Liver (tissue), 9 donors: ENCODE results near the gene NEK10. TPM values are rescaled to one million over a fixed set of nuclear protein-coding genes. Genes with fewer than 3 reads are reported as not detected.

ENCODE experiments used
- DNase-seq: peaks from one replicate; pipeline ENCODE4 v3.0.0-alpha.2; 2017; ENCODE audit warnings: low spot score
- H3K27ac ChIP-seq, 2 donors: one replicate each; pipeline ENCODE4 v1.7.0; 2013; ENCODE audit warnings: inconsistent platforms in 2 of 2, low read length in 2 of 2, control low read depth in 1 of 2, low read depth in 1 of 2, mild to moderate bottlenecking in 1 of 2
- H3K27me3 ChIP-seq, 4 donors: one replicate each; pipeline versions ENCODE4 v1.6.1 to v1.7.0; 2013; ENCODE audit warnings: low read length in 3 of 4, inconsistent platforms in 1 of 4, mild to moderate bottlenecking in 1 of 4, moderate library complexity in 1 of 4; ENCODE audit not compliant: control insufficient read depth in 4 of 4, insufficient read depth in 4 of 4
- H3K36me3 ChIP-seq, 4 donors: one replicate each; pipeline versions ENCODE4 v1.6.1 to v1.7.0; 2013; ENCODE audit warnings: low read length in 3 of 4, mild to moderate bottlenecking in 3 of 4, low read depth in 1 of 4, moderate library complexity in 1 of 4; ENCODE audit not compliant: control insufficient read depth in 4 of 4, insufficient read depth in 3 of 4
- H3K4me1 ChIP-seq, 4 donors: one replicate each; pipeline versions ENCODE4 v1.6.1 to v1.7.0; 2013; ENCODE audit warnings: low read length in 3 of 4, mild to moderate bottlenecking in 3 of 4, moderate library complexity in 1 of 4; ENCODE audit not compliant: control insufficient read depth in 4 of 4, insufficient read depth in 4 of 4
- H3K4me3 ChIP-seq, 3 donors: one replicate each; pipeline versions ENCODE4 v1.6.1 to v1.7.0; 2013; ENCODE audit warnings: low read length in 3 of 3, control low read depth in 1 of 3, low read depth in 1 of 3, mild to moderate bottlenecking in 1 of 3
- H3K9ac ChIP-seq, 2 donors: one replicate each; pipeline ENCODE4 v1.7.0; 2013; ENCODE audit warnings: low read length in 2 of 2, mild to moderate bottlenecking in 2 of 2, moderate library complexity in 2 of 2, control low read depth in 1 of 2, low read depth in 1 of 2
- H3K9me3 ChIP-seq, 4 donors: one replicate each; pipeline versions ENCODE4 v1.6.1 to v1.7.0; 2013; ENCODE audit warnings: low read length in 3 of 4; ENCODE audit not compliant: control insufficient read depth in 4 of 4
- ATF3 ChIP-seq: IDR thresholded peaks from 2 replicates; pipeline ENCODE4 v1.6.1; 2016; ENCODE audit warnings: antibody characterized with exemption
- CTCF ChIP-seq: fragments of 150-350 bp; IDR thresholded peaks from 2 replicates; pipeline ENCODE4 v1.5.1; 2017; ENCODE audit warnings: improper control_type of control experiment, low read depth, low read length; ENCODE audit not compliant: missing input control
- EGR1 ChIP-seq, 2 donors: IDR thresholded peaks; 2 replicates each; pipeline ENCODE4 v1.6.1; 2016 to 2018; ENCODE audit warnings: antibody characterized with exemption in 2 of 2, low read depth in 2 of 2
- FOXA2 ChIP-seq: IDR thresholded peaks from 2 replicates; pipeline ENCODE4 v1.6.1; 2016; ENCODE audit warnings: antibody characterized with exemption
- HNF4A ChIP-seq, 2 donors: conservative IDR thresholded peaks; 2 replicates each; pipeline ENCODE4 v1.6.1; 2016; ENCODE audit warnings: antibody characterized with exemption in 2 of 2, mild to moderate bottlenecking in 2 of 2
- HNF4G ChIP-seq: IDR thresholded peaks from 2 replicates; pipeline ENCODE4 v1.6.1; 2016; ENCODE audit warnings: antibody characterized with exemption
- JUND ChIP-seq, 2 donors: IDR thresholded peaks; 2 replicates each; pipeline ENCODE4 v1.6.1; 2016; ENCODE audit warnings: antibody characterized with exemption in 2 of 2
- RXRA ChIP-seq, 2 donors: IDR thresholded peaks; 2 replicates each; pipeline ENCODE4 v1.6.1; 2017 to 2018; ENCODE audit warnings: antibody characterized with exemption in 2 of 2, mild to moderate bottlenecking in 1 of 2
- SP1 ChIP-seq: IDR thresholded peaks from 2 replicates; pipeline ENCODE4 v1.6.1; 2018; ENCODE audit warnings: antibody characterized with exemption, mild to moderate bottlenecking
- TAF1 ChIP-seq: conservative IDR thresholded peaks from 2 replicates; pipeline ENCODE4 v1.6.1; 2016; ENCODE audit warnings: antibody characterized with exemption, mild to moderate bottlenecking
- YY1 ChIP-seq: IDR thresholded peaks from 2 replicates; pipeline ENCODE4 v1.6.1; 2016; ENCODE audit warnings: antibody characterized with exemption, mild to moderate bottlenecking
- WGBS: extraction: QIAGEN DNeasy Blood & Tissue Kit; methylation state at CpG from one replicate; pipeline ENCODE4 v1.1.7; 2013; 5-methylcytosine and 5-hydroxymethylcytosine counted together
- polyA plus RNA-seq, 2 donors: library from polyadenylated mRNA; stranded (reverse) in 1 of 2; unstranded in 1 of 2; fragments of 200-250 nt in 1 of 2; fragments of >200 nt in 1 of 2; fragmentation: Nextera tagmentation in 1 of 2; extraction: Ambion mirVana in 1 of 2; gene quantifications; one replicate each; pipeline versions ENCODE4 v1.2.1 to v1.2.3, GENCODE V29; 2013 to 2015
- total RNA-seq, 2 donors: library from RNA; depleted of rRNA; stranded (reverse); fragments of >200 nt; gene quantifications; one replicate each; pipeline ENCODE4 v1.2.3, GENCODE V29; 2014
- TF ChIP-seq, protein P1 (sequence below): IDR thresholded peaks from 2 replicates; pipeline ENCODE4 v1.6.1; 2016; ENCODE audit warnings: antibody characterized with exemption
- donor health status: healthy.
- donor health status: healthy.
- donor health status: healthy.
- donor health status: healthy.
- donor health status: healthy.

Gene NEK10
- total and polyA plus RNA-seq, 4 donors = 0.23 to 2.1 (median 0.70) TPM; not detected in 1

DNA sequence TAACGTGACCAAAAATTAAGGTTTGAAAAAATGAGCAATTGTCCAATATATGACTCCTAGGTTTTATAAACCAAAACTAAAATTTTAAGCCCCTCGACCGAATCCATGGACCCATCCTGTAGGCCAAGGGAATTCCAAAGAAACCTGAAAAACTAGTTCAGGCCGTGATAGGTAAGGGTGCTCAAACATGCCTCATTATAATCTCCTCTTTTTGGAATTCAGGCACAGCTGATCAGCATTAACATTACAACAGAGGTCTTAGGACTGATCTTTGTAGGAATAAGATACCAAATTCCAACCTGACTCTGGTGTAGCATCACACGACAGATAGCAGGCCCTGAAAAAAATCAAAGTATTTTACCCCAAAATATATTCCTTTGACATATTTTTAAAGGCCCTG lies 155.7 kb downstream of the NEK10 start (continued):
- TF ChIP-seq, protein P1, sequence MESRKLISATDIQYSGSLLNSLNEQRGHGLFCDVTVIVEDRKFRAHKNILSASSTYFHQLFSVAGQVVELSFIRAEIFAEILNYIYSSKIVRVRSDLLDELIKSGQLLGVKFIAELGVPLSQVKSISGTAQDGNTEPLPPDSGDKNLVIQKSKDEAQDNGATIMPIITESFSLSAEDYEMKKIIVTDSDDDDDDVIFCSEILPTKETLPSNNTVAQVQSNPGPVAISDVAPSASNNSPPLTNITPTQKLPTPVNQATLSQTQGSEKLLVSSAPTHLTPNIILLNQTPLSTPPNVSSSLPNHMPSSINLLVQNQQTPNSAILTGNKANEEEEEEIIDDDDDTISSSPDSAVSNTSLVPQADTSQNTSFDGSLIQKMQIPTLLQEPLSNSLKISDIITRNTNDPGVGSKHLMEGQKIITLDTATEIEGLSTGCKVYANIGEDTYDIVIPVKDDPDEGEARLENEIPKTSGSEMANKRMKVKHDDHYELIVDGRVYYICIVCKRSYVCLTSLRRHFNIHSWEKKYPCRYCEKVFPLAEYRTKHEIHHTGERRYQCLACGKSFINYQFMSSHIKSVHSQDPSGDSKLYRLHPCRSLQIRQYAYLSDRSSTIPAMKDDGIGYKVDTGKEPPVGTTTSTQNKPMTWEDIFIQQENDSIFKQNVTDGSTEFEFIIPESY = no peak
- TF ChIP-seq SP1 (no peak), ATF3 (no peak), YY1 (no peak)

- Histone ChIP-seq H3K4me3 (no peak overlapping the region), H3K27me3 (no peaks in the 10 kb centered on the region), H3K4me1 (no peaks in the 10 kb centered on the region), H3K27ac (no peak overlapping the region), H3K9ac (no peak overlapping the region), H3K36me3 (no peaks in the 10 kb centered on the region), H3K9me3 (peaks cover 0 to 3% (median 0%) of the 10 kb centered on the region in 4 donors)
- no peak for DNase-seq
- WGBS = 57% methylated on average over 3 of the region's 3 CpGs
- no peak for TF ChIP-seq FOXA2
Measured at GRCh38 chr3:27209617-27210264, 159.4 kb downstream of the NEK10 start.

- Histone ChIP-seq H3K9me3 (peaks cover 0 to 3% (median 0%) of the 10 kb centered on the region in 4 donors), H3K36me3 (no peaks in the 10 kb centered on the region), H3K27me3 (no peaks in the 10 kb centered on the region), H3K4me3 (no peak overlapping the region), H3K4me1 (no peaks in the 10 kb centered on the region), H3K27ac (no peak overlapping the region), H3K9ac (no peak overlapping the region)
- WGBS = 66% methylated on average over 2 of the region's 2 CpGs
- TF ChIP-seq RXRA (IDR thresholded peaks at IDR 0.05) (no peak), EGR1 (IDR thresholded peaks at IDR 0.05; ENCODE audit: low read depth in 2 of 2) (no peak), CTCF (no peak), TAF1 (no peak), HNF4G (no peak), JUND (IDR thresholded peaks at IDR 0.05) (no peak)
- no peak for DNase-seq
Measured at GRCh38 chr3:27208961-27209616, 160.1 kb downstream of the NEK10 start.

DNA sequence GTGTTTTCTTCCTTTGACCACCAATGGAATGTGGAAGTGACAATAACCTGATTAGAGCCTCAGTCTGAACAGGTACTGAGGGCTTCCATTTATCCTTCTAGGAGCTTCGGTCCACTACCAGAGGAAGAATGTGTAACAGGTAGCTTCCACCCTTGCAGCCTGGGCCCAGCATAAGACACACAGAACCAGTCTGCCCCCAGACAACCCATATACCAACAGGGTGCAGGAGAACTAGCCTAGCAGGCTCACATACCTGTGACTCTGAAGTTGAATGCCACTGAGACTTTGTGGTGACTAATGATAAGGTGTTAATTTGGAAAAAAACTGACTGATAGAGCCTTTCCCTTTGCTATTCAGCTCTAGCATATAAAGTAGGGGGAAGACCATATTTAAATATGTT lies 166.2 kb downstream of the NEK10 start:
- no peaks in the 10 kb centered on the region for H3K27me3 ChIP-seq
- H3K4me1 ChIP-seq = no peaks in the 10 kb centered on the region
- no peak overlapping the region for H3K4me3 ChIP-seq
- no peak overlapping the region for H3K9ac ChIP-seq
- H3K36me3 ChIP-seq = no peaks in the 10 kb centered on the region
- no peak for DNase-seq
- TF ChIP-seq HNF4A (conservative IDR thresholded peaks at IDR 0.05) = no peak
- TF ChIP-seq HNF4G = no peak
- TF ChIP-seq CTCF = no peak
- 85% methylated on average over 1 of the region's 1 CpG for WGBS
- no peak overlapping the region for H3K27ac ChIP-seq
- no peaks in the 10 kb centered on the region for H3K9me3 ChIP-seq
